SH-SY5Y (cell line): ENCODE results near the gene PDLIM1.

Experiments
- GATA2 ChIP-seq: IDR thresholded peaks from 2 replicates; pipeline ENCODE4 v1.6.1; 2011; ENCODE audit warnings: mild to moderate bottlenecking, low read depth, low read length
- GATA3 ChIP-seq: IDR thresholded peaks from 2 replicates; pipeline ENCODE4 v1.6.1; 2011; ENCODE audit warnings: low read depth, mild to moderate bottlenecking, low read length, moderate library complexity

The PDLIM1 gene

GRCh38 chr10:95208702-95209391 lies 82.0 kb downstream of the PDLIM1 start:
- TF ChIP-seq GATA3 (no peak), GATA2 (no peak)

- no peak for TF ChIP-seq GATA3
- TF ChIP-seq GATA2, result no peak
Measured at GRCh38 chr10:95201736-95202135, 89.1 kb downstream of the PDLIM1 start.

- no peak for TF ChIP-seq GATA3
- no peak for TF ChIP-seq GATA2
Measured at GRCh38 chr10:95196046-95196445, 94.8 kb downstream of the PDLIM1 start.

- no peak for TF ChIP-seq GATA3
Measured at GRCh38 chr10:95193944-95194343, 96.9 kb downstream of the PDLIM1 start, which contains the start of gene ACSM6. Gene ACSM6, plus strand, starts transcription at chr10:95194238. Its CDS starts 248 bp downstream, at chr10:95194486.

GRCh38 chr10:95188593-95188992 lies 102.2 kb downstream of the PDLIM1 start:
- TF ChIP-seq GATA3 (no peak), GATA2 (no peak)

- no peak for TF ChIP-seq GATA3
Measured at GRCh38 chr10:95187617-95188016, 103.2 kb downstream of the PDLIM1 start.
